HG03460 (cell line): ENCODE measurements around the gene GALNT9.

Experiments used
- ATAC-seq: cut with Tn5 transposase; IDR thresholded peaks from one replicate; pipeline ENCODE4 v1.9.1; 2021; ENCODE audit not compliant: unreplicated experiment

GALNT9 gene

GRCh38 chr12:132174015-132174838 lies 155.2 kb downstream of the GALNT9 start:
- ATAC-seq, result no peak

GRCh38 chr12:132173135-132174014 lies 156.0 kb downstream of the GALNT9 start:
- no peak for ATAC-seq

GRCh38 chr12:132172619-132173018 lies 156.8 kb downstream of the GALNT9 start:
- ATAC-seq, result no peak

- ATAC-seq, result no peak
Measured at GRCh38 chr12:132171968-132172521, 157.3 kb downstream of the GALNT9 start.

GRCh38 chr12:132171293-132171967 lies 158.0 kb downstream of the GALNT9 start:
- no peak for ATAC-seq

- no peak for ATAC-seq
Measured at GRCh38 chr12:132170637-132171292, 158.6 kb downstream of the GALNT9 start.

- no peak for ATAC-seq
Measured at GRCh38 chr12:132170094-132170636, 159.2 kb downstream of the GALNT9 start.

GRCh38 chr12:132169376-132169775 lies 160.0 kb downstream of the GALNT9 start:
- no peak for ATAC-seq

GRCh38 chr12:132168311-132169031 lies 160.9 kb downstream of the GALNT9 start:
- ATAC-seq, result no peak

- ATAC-seq, result no peak
Measured at GRCh38 chr12:132167611-132168310, 161.6 kb downstream of the GALNT9 start.

GRCh38 chr12:132166801-132167591 lies 162.4 kb downstream of the GALNT9 start:
- no peak for ATAC-seq

- ATAC-seq, result no peak
Measured at GRCh38 chr12:132166093-132166492, 163.3 kb downstream of the GALNT9 start.

- ATAC-seq, result no peak
Measured at GRCh38 chr12:132165584-132165983, 163.8 kb downstream of the GALNT9 start.

- no peak for ATAC-seq
Measured at GRCh38 chr12:132164426-132164825, 165.0 kb downstream of the GALNT9 start.

- ATAC-seq, result no peak
Measured at GRCh38 chr12:132163911-132164288, 165.5 kb downstream of the GALNT9 start.

- no peak for ATAC-seq
Measured at GRCh38 chr12:132163041-132163910, 166.1 kb downstream of the GALNT9 start.

- ATAC-seq, result no peak
Measured at GRCh38 chr12:132162508-132163031, 166.8 kb downstream of the GALNT9 start.
